Measurements from ENCODE around the gene HECTD1.
"Not testable (repeated sequence)": the region's sequence is repeated elsewhere in the genome, so short reads cannot be mapped to it uniquely, and the experiment has no call there.

The HECTD1 gene

GRCh38 chr14:31192544-31192943, 15.0 kb downstream of the HECTD1 start:
- DNase-seq, result not testable (repeated sequence)

DNA sequence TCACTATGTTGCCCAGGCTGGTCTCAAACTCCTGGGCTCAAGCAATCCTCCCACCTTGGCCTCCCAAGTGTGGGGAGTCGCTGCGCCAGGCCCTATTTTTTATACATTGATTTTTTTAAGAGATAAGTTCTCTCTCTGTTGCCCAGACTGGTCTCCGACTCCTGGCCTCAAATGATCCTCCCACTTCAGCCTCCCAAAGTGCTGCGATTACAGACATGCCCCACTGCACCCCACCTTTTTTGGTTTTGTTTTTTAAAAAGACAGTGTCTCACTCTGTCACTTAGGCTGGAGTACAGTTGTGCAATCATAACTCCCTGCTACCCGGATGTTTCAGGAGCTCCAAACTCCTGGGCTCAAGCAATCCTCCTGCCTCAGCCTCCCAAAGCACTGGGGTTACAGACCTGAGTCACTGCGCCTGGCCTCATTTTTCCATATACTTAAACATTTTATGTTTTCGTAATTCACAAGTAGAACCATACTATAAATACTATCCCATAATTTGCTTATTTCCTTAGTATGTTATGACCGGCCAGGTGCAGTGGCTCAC, 16.8 kb downstream of the HECTD1 start:
- DNase-seq, result no peak

DNA sequence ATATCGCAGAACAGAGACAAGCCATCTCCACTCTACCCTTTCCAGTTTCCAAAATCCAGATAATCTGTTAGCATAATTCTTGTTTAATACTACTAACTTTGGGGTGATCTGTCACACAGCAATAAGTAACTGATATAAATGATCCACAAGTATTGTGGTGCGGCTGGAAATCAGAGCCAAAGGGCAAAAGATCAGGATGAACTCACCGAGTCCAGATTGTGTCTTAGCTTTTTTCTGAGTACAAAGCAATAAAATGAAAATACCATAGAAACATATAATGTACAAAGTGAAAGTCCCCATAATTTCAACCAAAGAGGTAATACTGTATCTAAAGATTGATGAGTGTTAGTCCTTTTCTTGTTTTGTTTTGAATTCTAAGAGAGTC, 17.4 kb downstream of the HECTD1 start:
- no peak for DNase-seq

GRCh38 chr14:31189346-31190218, 18.0 kb downstream of the HECTD1 start:
- DNase-seq, result no peak

DNA sequence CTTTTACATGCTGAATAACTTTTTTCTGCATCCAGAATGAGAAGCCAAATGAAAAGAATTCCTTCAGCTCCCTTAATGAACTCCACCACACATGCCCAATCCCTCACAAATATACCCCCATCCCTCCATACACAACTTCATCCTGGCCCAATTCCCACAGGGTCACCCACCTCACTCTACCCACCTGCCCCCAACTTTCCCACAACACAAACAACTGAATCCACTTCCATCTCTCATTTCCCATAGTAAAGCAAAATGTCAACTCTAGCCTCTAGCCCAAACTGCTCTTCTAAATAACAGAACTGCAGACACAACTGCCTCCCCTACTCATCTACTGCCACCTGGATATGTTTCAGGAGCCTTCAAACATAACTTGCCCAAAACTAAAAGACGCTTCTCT, 18.8 kb downstream of the HECTD1 start:
- no peak for DNase-seq

GRCh38 chr14:31182016-31182415, 25.6 kb downstream of the HECTD1 start:
- DNase-seq, result not testable (repeated sequence)

DNA sequence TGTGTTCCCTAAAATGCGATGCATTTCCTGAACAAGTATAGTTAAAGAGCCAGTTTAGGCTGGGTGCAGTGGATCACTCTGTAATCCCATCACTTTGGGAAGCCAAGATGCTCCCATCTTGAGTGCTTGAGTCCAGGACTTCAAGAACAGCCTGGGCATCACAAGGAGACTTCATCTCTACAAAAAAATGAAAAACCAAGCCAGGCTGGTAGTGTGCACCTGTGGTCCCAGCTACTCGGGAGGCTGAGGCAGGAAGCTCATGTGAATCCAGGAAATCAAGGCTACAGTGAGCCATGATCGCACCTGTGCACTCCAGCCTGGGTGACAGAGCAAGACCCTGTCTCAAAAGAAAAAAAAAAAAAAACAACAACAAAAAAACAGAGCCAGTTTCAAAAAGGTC, 26.3 kb downstream of the HECTD1 start:
- DNase-seq, result no peak

DNA sequence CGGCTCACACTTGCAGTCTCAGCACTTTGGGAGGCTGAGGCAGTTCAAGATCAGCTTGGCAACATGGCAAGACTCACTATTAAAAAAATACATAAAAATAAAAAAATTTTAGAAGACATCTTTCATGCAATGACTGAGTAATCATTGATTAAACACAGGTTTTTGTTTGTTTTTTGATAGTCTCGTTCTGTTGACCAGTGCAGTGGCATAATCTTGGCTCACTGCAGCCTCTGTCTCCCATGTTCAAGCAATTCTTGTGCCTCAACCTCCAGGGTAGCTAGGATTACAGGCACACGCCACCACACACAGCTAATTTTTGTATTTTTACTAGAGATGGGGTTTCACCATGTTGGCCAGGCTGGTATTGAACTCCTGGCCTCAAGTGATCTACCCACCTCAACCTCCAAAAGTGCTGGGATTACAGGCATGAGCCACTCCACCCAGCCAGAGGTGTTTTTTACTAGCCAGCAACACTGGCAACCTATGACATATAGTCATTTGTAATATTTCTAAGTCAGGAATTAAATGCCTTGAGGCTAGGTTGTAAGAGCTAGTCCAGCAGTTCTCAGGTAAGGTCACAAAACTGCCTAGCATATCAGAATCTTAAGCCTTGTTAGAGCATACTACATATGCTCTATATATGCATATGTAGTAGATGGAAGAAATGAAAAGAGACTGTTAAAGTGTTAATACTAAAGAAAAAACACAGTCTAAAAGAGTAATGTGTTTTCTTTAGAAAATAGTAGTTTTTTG, 27.1 kb downstream of the HECTD1 start:
- no peak for DNase-seq

DNA sequence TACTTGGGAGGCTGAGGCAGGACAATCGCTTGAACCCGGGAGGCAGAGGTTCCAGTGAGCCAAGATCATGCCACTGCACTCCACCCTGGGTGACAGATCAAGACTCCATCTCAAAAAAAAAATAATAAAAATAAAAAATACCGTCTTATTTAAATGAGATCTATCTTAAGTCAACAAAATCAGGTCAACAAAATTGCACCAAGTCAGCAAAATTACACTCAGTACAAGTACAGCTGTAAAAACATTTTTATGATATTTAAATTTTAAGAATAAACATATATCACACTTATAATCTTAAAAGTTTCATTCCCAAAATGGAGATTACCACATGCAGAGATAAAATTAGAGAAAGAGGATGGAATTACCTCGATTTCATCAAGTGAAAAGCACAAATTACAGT, 33.2 kb downstream of the HECTD1 start:
- no peak for DNase-seq

- DNase-seq, result no peak
Measured at GRCh38 chr14:31173120-31173837, 34.3 kb downstream of the HECTD1 start.

- DNase-seq, result no peak
Measured at GRCh38 chr14:31172084-31172483, 35.5 kb downstream of the HECTD1 start.

DNA sequence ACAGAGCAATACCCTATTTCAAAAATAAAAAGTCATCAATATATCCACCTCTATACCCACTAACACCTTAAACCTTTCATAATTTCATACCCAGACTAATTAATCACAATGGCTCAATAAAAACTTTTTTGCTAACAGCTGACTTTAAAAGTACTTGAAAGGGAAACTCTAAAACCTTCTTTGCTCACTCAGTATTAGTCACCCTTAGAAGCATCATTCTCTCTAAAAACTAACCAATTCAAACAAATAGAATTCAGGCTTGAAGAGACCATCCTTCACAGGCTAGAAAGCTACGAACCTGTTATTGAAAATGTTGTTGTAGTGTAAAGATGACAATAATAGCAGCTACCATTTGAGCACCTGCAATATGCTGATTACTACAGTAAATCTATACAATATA, 37.2 kb downstream of the HECTD1 start:
- no peak for DNase-seq

- DNase-seq, result no peak
Measured at GRCh38 chr14:31169877-31170276, 37.7 kb downstream of the HECTD1 start.

- no peak for DNase-seq
Measured at GRCh38 chr14:31167032-31167431, 40.6 kb downstream of the HECTD1 start.

GRCh38 chr14:31166271-31166561, 41.4 kb downstream of the HECTD1 start:
- no peak for DNase-seq

GRCh38 chr14:31164115-31164514, 43.5 kb downstream of the HECTD1 start:
- no peak for DNase-seq

GRCh38 chr14:31162910-31163649, 44.5 kb downstream of the HECTD1 start:
- DNase-seq, result no peak

GRCh38 chr14:31161274-31161673, 46.3 kb downstream of the HECTD1 start:
- DNase-seq, result no peak

GRCh38 chr14:31159682-31160296, 47.8 kb downstream of the HECTD1 start:
- no peak for DNase-seq

DNA sequence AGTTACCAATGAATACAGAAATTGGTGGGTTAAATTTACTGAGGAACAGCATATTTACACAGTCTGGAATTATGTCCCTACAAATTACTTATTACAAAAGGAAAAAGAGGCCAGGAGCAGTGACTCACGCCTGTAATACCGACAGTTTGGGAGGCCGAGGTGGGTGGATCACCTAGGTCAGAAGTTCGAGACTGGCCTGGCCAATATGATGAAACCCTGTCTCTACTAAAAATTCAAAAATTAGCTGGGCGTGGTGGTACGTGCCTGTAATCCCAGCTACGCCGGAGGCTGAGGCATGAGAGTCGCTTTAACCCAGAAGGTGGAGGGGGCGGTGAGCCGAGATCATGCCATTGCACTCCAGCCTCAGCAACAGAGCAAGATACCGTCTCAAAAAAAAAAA, 52.6 kb downstream of the HECTD1 start:
- DNase-seq, result no peak

GRCh38 chr14:31142455-31143087, 65.0 kb downstream of the HECTD1 start:
- DNase-seq, result no peak
